ENCODE data around the gene OR8B3. TPM values are rescaled to one million over a fixed set of nuclear protein-coding genes. Genes with fewer than 3 reads are reported as not detected.

Gene OR8B3
- total RNA-seq, 1 experiment from 2014 or later = not detected

DNA sequence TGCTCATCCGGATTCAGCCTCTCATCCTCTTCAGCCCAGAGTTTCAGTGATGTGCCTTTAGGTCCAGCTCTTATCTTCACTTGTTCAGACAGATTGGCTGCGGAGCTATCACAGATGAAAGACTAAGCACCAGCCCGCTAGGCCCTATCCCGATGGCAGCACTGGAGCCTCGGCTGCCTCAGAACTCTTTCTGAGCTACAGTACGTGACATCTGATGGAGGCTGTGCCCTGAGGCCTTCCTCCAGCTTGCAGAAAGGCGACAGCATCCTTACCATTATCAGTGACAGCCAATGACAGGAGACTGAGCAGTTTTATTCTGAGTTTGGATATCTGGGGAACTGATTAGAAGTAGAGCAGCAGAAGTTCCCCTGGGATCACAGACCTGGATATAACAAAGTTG is 42.7 kb upstream of the OR8B3 start:
- Histone ChIP-seq H3K79me2 (ENCODE audit: insufficient read depth, low read length) (no peaks in the 10 kb centered on the region), H4K20me1 (ENCODE audit: insufficient read depth) (no peaks in the 10 kb centered on the region), H3K9me3 (ENCODE audit: control insufficient read depth in 1 of 2, insufficient read depth in 1 of 2, low read depth in 1 of 2, low read length in 2 of 2) (no peaks in the 10 kb centered on the region), H3K27ac (ENCODE audit: low read depth, low read length) (no peak overlapping the region), H3K27me3 (ENCODE audit: insufficient read depth, low read length) (peaks cover 59% of the 10 kb centered on the region), H3K9ac (ENCODE audit: low read length) (no peak overlapping the region), H3K4me2 (ENCODE audit: low read length) (no peak overlapping the region), H3K4me1 (ENCODE audit: control insufficient read depth in 1 of 2, insufficient read depth in 2 of 2, low read length in 2 of 2) (no peaks in the 10 kb centered on the region), H3K36me3 (ENCODE audit: control insufficient read depth in 1 of 2, insufficient read depth in 2 of 2, low read length in 2 of 2) (no peaks in the 10 kb centered on the region), H3K9me2 (ENCODE audit: insufficient read depth) (no peaks in the 10 kb centered on the region), H3K4me3 (replicated peaks in 1 of 2; ENCODE audit: low read depth in 1 of 2, low read length in 2 of 2) (no peak overlapping the region), H2AFZ (ENCODE audit: low read depth, low read length, poor library complexity, severe bottlenecking) (no peak overlapping the region)
- intact Hi-C loops (cut with micrococcal nuclease) = no loop called here
- ATAC-seq (no peak), DNase-seq (ENCODE audit: low read depth, low spot score) (no peak)
- ChIA-PET POLR2A (no interaction called here), RAD21 (ENCODE audit: low non-redundant PET in 1 of 2, low total read pairs in 2 of 2, uncharacterized antibody in 2 of 2, unreplicated experiment in 2 of 2) (no interaction called here), CTCF (no interaction called here)
- BruUV-seq (replicated peaks) = no TSS peak
- TF ChIP-seq CBX3 (IDR thresholded peaks at IDR 0.05; ENCODE audit: low read depth) (no peak), ELF1 (IDR thresholded peaks at IDR 0.05; ENCODE audit: borderline replicate concordance, low read depth) (no peak)

GRCh38 chr11:124441081-124441480 is 42.3 kb upstream of the OR8B3 start:
- CTCF ChIA-PET = no interaction called here
- POLR2A ChIA-PET = no interaction called here

More at GRCh38 chr11:124441081-124441480, 42.3 kb upstream of the OR8B3 start:
- RAD21 ChIA-PET (ENCODE audit: low non-redundant PET in 1 of 2, low total read pairs in 2 of 2, uncharacterized antibody in 2 of 2, unreplicated experiment in 2 of 2) = no interaction called here
- Histone ChIP-seq H3K4me1 (ENCODE audit: control insufficient read depth in 1 of 2, insufficient read depth in 2 of 2, low read length in 2 of 2) (no peaks in the 10 kb centered on the region), H3K79me2 (ENCODE audit: insufficient read depth, low read length) (no peaks in the 10 kb centered on the region), H3K9me3 (ENCODE audit: control insufficient read depth in 1 of 2, insufficient read depth in 1 of 2, low read depth in 1 of 2, low read length in 2 of 2) (no peaks in the 10 kb centered on the region), H2AFZ (ENCODE audit: low read depth, low read length, poor library complexity, severe bottlenecking) (no peak overlapping the region), H3K4me3 (replicated peaks in 1 of 2; ENCODE audit: low read depth in 1 of 2, low read length in 2 of 2) (no peak overlapping the region), H3K9ac (ENCODE audit: low read length) (no peak overlapping the region), H4K20me1 (ENCODE audit: insufficient read depth) (no peaks in the 10 kb centered on the region), H3K9me2 (ENCODE audit: insufficient read depth) (no peaks in the 10 kb centered on the region), H3K27me3 (ENCODE audit: insufficient read depth, low read length) (peaks cover 61% of the 10 kb centered on the region), H3K27ac (ENCODE audit: low read depth, low read length) (no peak overlapping the region), H3K36me3 (ENCODE audit: control insufficient read depth in 1 of 2, insufficient read depth in 2 of 2, low read length in 2 of 2) (no peaks in the 10 kb centered on the region), H3K4me2 (ENCODE audit: low read length) (no peak overlapping the region)
- intact Hi-C loops (cut with micrococcal nuclease) = no loop called here
- no peak for DNase-seq (ENCODE audit: low read depth, low spot score)
- BruUV-seq (replicated peaks) = no TSS peak
- ATAC-seq = no peak
- no peak for TF ChIP-seq TCF7L2 (IDR thresholded peaks at IDR 0.05; ENCODE audit: borderline replicate concordance, extremely low read depth, insufficient read depth, insufficient read length)
- TF ChIP-seq ZFX (IDR thresholded peaks at IDR 0.05) = no peak
- no peak for TF ChIP-seq SIN3A (IDR thresholded peaks at IDR 0.05; ENCODE audit: low read depth)
- no peak for TF ChIP-seq RAD21 (IDR thresholded peaks at IDR 0.05; ENCODE audit: low read depth)
- TF ChIP-seq SRF (IDR thresholded peaks at IDR 0.05; ENCODE audit: low read depth) = no peak
- no peak for TF ChIP-seq MAX (IDR thresholded peaks at IDR 0.05)
- no peak for TF ChIP-seq YY1 (IDR thresholded peaks at IDR 0.05; ENCODE audit: extremely low read depth, insufficient replicate concordance, low read depth, low read length)
